Measurements from ENCODE around the gene GOLGA6D.

Gene GOLGA6D

GRCh38 chr15:75342221-75342620 is 59.6 kb downstream of the GOLGA6D start:
- TF ChIP-seq USF1 (IDR thresholded peaks at IDR 0.05) (no peak), CREB1 (IDR thresholded peaks at IDR 0.05; ENCODE audit: low read depth) (no peak), ZBTB7A (IDR thresholded peaks at IDR 0.05; ENCODE audit: low read depth) (no peak), NFIC (IDR thresholded peaks at IDR 0.05) (no peak)

Measured in Ishikawa (cell line).